GM21367 (cell line): ENCODE measurements around the gene MACROD1.

Experiments
- ATAC-seq: cut with Tn5 transposase; IDR thresholded peaks from one replicate; pipeline ENCODE4 v1.9.1; 2021; ENCODE audit not compliant: unreplicated experiment

The MACROD1 gene

DNA sequence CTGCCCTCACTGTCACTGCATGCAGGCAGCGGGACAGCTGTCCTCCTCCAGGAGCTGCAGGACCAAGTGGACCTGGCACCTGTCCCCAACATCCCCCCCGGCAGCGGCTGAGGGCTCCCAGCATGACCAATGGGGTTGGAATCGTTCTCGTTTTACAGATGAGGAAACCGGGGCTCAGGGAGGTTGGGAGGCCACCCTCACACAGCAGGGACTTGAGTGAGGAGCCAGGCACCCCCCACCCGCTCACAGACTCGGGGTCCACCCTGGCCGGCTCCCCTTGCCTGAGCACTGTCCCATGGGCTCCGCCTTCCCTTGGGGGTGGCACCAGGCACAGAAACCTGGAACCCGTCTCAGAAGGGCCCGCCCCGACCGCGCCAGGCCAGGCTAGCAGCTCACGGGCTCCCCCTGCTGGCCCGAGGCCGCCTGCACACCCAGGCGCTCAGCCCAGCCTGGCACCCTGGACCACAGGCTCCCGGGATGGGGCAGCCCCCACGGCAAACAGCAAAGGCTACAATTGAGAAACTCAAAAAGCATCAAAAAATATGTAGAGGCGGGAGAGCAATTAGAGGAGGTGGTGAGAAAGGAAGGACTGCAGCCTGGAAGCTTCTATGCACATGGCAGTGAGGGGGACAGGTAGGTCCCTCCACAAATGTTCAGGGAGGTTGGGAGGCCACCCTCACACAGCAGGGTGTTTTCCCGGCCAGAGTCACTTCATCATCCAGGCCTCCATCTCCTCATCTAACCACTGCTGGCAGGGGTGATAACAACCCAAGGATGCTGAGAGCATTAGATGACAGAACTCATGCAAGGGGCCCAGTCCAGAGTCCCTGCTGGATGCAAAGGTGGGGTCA lies 12.8 kb downstream of the MACROD1 start:
- ATAC-seq: no peak

DNA sequence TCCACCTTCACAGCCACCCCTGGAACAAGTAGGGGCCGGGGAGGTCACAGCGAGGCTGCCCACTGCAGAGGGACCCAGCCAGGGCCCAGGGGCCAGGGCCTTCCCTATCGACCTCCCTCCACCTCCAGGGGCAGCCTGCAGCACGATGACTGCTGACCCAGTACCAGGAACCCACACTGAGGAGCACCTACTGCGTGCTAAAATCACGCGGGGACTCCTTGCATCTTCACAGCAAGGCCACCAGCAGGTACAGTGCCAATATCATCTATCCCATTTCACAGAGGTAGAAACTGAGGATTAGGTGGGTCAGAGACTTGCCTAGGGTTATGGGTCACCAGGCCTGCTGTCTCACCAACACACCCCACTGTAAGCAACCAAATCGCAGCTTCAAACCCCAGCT lies 14.6 kb downstream of the MACROD1 start:
- no peak for ATAC-seq

DNA sequence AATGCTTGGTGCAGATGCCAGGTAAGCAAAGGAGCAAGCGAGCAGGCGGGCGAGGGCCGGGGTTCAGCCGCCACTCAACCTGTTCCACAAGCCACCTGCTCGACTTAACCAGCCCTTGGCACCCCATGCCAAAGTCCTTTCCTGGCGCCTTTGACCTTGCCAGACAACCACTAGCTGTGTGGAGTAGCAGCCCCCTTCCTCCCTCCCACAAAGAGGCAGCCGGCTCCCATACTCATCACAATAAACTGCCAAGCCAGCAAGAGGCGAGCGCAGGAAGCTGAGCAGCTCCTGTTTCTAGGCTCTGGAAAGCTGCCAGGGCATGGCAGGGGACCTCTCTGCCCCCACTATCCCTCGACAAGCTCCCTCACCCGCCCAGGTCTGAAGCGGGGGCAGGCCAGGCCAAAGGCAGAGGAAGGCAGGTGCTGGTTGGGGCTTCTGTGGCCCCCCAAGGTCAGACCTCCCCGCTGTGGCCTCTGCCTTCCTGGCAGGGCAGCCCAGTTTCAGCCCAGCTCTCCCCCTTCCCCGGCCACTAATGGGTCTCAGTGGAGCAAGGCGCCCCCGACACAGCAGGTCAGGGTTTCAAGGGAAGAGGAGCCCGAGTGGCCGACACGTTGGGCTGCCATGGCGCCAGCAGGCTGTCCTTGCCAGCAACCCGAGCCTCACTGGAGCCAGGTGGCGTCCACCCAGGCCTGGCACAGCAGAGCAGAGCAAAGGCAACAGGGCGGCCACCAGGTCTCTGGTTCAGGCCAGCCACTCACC lies 15.3 kb downstream of the MACROD1 start:
- no peak for ATAC-seq

DNA sequence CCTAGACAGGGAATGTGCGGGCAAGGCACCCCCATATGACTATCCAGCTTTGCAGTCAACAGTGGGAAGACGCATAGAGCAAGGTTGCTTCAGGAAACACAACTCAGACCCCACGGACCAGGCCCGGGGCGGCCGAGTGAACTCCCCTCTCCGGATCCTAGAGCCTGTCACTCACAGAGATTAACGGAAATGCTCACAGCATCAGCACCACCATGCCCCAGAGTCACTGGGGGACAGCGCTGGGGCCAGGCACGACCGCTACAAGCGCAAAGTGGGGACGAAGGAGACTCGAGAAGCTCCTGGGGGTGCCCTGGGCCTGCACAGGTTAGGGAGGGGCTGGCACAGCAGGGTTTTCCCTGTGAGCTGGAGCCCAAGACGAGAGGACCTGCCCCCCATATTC lies 15.9 kb downstream of the MACROD1 start:
- ATAC-seq: no peak

DNA sequence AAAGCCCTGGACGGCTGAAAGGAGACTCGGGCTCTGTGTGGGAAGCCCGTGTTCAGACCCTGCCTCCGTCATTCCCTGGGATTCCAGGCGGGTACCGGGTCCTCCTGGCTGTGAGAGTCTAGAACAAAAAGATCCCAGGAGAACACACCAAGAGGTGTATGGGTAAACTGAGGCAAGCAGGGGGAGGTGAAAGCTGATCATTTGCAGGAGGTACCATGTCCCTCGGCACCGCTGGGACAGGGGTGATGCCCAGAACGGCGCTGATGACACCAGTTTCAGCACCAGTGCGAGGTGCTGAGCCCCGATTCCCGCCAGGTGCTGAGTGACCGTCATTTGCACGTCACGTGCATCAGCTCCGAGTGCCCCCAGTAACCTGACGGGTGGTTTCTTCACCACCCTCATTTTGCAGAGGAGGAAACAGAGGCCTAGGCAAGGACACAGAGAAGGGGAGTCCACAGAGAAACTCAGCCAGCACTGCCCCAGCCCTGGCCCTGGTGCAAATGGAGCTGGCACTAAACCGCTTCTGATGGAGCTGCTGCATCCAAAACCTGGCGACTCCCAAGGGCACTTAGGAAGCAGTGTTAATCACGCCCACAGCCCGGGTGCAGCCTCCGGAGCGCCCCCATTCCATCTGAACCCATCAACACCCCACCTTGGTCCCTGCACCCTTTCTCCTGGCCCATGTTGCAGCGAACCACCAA lies 16.8 kb downstream of the MACROD1 start:
- no peak for ATAC-seq

DNA sequence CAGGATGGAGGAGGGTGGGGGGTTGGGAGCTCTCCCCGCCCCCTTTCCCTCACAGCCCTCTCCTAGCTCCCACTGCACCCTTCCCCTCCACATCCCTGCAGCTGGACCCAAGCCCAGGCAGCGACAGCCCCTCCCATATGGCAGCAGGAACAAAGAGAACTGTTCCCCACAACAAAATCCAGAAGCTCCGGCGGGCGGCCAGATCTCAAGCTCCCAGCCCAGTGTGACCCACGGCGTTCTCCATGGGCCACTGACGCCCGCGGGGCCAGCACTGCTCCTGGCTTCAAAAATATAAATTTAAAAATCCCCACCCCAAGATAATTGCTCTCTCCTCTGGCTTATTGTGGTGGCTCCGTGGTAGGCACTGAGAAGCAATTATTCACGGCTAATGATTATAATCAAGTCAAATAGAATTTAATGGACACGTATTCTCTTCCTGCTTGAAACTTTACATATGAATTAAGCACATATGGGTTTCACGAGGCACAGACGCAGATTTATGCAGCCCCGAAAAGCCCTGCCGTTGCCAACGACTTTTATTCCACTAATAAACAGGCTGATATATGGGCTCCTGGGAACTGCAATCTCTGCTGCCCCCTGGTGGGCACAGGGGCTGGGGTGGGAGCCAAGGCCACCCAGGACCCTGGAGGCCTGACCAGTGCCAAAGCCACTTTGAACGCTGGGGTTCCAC lies 17.5 kb downstream of the MACROD1 start:
- no peak for ATAC-seq

DNA sequence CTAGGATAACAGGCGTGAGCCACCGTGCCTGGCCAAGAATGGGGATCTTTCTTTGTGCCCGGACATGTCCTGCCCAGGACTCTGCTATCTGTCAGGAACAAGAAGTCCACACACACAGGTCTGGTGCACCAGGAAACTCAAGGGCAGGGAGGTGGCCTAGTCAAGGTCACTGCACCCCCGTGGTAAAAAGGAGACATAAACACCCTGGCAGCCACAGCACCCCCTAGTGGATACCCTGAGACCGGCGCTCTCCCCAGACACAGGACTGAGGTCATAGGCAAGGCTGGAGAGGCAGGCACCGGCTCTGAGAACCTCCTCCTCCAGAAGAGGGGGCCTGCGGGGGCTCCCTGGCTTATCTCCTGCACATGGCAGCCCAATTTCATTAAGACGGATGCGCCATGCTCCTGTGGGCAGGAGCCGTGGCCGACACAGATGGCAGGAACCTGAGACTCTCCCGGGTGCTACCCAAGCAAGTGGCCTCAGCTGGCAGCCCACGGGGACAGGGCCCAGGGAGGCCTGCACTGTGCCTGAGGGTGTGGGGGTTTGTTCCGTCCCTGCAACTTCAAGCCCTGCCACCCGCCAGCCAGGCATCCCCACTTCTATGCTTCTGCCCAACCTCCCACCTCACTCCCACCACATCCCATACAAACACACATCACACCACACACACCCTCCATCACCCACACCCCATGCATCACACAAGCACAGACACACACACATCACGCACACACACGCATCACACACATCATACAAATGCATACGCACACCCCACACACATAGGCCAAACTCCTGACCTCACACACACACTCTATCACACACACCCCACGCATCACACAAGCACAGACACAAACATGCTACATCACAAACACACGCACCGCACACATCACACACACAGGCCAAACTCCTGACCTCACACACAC lies 19.6 kb downstream of the MACROD1 start:
- no peak for ATAC-seq

DNA sequence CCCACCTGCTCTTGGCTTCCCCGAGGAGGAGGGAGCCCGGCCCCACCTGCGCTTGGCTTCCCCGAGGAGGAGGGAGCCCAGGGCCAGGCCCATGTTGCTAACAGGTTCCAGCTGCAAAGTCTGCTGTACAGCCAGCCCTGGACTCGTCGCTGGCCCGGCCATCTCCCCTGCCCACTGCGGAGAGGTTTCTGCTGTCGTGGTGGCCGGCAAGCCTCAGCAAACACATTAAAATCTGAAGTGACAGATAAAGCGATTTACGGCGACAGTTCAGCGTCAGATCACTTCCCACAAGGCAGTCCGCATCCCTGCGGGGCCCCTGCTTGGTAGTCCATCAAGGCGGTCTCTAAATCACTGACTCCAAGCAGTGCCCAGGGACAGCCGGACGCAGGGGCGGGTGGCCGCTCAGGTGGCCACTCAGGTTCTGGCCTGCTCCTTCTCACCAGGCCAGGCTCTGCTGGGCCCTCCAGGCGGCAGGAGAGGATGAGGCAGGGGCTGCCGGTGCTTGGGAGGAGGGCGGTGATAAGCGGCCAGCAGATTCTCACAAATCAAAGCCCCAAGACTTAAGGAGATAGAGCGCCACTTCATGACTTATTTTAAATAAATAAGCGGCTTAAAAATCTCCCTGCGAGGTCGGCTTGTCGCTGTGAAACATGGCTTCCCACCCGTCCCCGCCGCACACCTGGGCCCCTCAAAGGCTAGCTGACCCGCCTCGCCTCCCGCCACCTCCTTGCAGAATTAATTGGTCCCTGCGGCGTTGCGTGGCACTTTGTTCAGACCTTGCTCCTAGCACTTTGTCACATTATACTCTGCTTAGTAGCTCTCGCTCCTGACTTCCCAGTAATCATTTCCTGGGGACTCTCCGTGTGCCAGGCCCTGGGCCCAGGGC lies 21.1 kb downstream of the MACROD1 start:
- ATAC-seq: no peak

DNA sequence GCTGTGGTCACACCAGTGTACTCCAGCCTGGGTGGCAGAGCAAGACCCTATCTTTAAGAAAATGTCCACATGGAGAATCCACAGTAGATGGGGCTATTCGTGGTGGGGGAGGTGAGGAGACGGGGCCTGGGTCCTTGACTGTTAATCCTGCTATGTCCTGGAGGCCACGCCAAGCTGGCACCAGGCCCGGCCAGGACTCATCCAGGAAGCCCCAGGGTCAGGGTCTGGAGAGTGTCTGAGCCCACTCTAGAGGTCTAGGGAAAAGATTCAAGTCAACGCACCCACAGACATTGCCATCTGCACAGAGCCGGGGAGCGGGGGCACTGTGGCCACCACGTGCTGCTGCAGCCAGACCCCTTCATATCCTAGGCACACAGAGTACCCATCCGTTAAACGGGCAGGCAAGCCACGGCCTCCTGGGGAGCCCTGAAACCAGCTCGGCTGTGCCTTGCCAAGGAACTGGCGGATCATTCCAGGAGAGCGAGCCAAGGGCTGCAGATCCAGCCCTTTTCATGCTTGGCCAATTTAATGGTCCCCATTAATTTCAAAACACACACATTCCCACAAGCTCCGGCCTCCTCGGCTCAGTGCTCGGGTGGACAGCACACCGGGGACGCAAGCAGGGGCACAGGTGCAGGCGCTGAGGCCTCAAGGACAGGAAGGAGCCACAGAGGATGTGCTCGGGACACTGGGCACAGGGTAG lies 24.7 kb downstream of the MACROD1 start:
- ATAC-seq: no peak

DNA sequence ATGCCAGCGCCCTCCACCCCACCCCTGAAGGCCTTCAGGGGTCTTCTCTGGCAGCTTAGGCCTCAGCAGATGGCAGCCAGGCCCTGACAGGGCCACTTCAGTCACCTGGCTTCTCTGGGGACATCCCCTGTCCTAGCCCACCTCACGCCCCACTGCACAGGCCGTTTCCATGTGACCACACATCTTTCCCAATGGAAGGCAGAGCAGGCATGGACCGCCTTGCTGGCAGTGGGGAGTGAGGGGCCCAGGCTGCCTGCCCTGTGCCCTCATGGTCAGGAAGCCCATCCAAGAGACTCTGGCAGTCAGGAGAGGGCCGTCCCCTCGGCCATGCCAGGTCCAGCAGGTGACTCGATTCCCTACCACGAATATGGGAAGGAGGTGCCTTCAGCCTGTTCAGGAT lies 25.8 kb downstream of the MACROD1 start:
- no peak for ATAC-seq

DNA sequence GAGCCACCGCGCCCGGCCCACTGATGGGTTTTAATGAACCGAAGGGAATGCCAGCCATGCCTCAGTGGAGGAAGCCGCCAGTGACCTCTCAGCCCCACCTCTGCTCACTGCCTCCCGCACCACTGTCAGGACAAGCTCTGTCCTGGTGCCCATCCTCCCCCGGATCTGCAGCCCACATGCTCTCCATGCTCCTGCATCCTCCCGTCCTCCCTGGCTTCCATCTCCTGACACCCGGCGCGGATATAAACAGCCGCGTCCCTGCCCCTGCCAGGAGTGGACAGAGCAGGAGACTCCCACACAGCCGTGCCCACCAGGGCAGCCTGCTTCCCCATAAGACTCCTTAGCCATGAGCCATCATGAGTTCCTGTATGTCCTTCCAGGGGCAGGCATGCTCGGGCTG lies 26.9 kb downstream of the MACROD1 start:
- no peak for ATAC-seq

DNA sequence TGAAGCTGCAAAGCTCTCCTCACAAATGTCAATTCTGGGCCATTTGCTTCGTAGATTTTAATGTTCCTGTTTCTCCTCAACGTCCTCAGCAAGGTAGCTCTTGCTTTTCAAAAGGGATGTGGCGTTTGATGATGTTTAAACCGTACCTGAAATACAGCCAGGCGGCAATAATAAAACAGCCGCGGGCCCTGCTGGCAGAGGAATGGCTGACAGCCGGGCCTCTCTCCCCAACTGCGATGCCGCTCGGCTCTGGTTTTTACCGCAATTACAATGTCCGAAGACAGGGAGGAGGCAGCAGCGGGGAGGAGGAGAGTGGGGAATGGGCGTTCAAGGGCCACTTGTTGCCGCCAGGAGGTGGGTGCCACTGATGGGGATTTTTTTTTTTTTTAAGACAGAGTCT lies 27.5 kb downstream of the MACROD1 start:
- no peak for ATAC-seq

DNA sequence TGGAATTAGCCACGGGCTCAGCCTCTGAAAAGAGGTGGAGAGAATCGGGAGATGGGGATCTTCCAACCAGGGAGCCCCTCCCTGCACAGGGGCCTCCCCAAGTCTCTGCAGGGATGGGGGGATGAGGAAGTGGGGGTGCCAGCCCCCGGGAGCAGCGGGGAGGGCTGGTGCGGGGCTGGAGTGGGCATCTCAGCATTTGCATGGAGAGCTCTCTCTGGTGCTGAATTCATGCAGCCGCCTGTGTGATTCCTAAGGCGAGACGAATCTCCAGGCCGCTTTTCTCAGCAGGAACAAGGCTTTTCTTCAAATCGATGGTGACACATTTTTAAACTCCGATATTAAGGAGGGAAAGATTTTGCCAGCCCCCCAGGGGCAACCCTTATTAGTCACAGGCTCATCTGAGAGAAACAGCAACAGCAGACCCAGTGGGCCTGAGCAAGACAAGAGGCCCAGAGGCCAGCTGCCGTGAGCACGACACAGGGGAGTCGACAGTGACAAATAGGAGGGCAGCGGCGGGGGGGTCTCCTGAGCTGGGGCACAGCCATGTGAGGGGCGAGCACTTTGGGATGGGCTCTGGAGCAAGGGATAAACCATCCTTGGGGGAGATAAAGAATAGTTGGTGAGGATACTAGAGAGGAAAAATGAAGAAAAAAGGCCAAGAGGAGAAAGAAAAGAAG lies 29.0 kb downstream of the MACROD1 start:
- no peak for ATAC-seq

DNA sequence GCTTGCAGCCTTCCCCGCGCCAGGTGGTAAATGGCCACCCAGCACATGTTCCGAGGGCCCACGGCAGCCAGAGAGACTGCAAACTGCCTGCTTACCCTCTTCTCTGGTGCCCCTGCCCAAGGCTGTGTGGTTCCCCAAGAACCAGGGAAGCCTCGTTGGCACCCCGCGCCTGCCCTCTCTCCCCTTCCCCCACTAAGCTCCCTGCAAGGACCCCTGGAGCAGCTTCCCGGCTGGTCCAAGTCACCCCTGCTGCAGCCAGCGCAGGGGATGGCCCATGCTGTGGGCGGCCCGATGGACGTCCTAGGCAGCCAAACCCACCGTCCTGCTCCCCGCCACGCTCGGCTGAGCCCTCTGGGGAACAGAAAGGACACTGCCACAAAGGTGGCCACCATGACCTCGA lies 30.2 kb downstream of the MACROD1 start:
- no peak for ATAC-seq

DNA sequence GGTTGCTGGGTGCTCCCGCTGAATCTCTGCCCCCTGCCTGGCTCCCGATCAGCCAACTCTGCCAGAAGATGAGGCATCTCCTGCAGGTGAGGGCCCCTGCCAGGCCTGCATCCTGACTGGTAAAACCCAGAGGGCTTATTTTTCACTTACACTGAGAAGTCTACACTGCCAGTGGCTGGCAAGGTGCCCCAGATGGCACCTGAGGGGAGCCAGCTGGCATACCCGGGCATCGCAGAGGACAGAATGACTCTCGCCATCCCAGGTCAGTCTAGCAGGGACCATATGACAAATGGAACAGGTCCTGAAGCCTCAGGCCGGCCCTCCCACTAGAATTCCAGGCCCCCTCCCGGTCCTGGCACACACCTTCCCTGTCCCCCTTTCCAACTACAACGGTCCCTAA lies 30.9 kb downstream of the MACROD1 start:
- no peak for ATAC-seq

DNA sequence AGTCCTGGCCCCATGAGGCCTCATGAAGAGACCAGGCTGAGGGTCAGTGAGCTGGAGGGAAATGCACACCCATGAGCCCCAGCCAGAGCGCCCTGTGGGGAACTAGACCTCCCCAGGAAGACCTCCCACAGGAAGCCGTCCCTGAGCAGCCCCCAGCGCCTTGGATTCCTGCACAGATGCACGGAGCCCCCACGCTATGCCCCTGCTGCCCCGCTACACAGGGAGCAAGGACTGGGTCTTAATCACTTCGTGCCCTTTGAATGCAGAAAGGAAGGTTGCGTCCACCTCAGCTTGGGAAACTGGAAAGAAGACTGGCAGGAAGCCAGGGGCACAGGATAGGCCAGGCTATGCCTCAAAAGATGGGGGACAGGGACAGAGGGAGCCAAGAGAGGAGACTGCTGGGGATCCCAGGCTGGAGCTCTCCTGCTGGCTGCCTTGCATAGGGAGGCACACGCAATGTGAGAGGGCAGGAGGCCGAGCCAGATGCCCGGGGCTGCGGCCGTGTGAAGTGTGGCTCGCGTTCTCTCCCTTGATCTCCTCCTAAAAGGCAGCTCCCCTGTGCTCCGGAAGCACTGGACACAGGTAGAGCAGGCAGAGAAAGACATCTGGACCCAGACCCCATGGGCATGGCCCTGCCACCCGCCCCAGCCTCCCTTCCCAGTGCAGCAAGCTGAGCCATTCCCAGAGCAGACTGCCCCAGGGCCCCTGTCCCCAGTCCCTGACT lies 32.8 kb downstream of the MACROD1 start:
- ATAC-seq: no peak

DNA sequence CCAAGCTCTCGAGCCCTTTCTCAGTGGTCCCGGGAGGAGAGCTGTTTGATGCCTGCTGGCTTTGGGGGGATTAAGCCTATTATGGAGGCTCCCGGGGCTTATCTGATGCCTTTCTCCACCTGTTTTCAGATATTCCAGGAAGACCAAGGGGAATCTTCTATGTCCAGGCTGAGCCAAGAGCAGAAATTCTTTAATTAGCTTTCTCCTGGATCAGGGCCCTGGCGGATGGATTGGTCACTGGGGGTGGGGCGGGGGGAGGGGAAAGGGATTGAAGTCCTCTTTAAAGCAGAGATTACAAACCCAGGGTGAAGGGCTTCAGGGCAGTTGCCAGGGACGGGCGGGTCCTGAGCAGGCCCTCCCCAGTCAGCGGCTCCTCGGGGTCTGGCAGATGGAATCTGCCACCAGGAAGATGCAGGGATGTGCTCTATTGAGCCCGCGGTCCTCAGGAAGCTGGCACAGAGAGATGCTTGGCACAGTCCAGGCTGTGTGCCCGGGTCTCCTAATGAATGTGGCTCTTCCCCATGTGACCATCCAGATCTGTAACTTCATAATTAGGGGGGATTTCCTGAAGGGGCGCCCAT lies 33.6 kb downstream of the MACROD1 start:
- no peak for ATAC-seq
